GM19463 (cell line): ENCODE measurements around the gene SHCBP1.
"Not testable (repeated sequence)": the region's sequence is repeated elsewhere in the genome, so short reads cannot be mapped to it uniquely, and the experiment has no call there.

ENCODE experiments used
- ATAC-seq: cut with Tn5 transposase; IDR thresholded peaks from one replicate; pipeline ENCODE4 v1.9.1; 2021; ENCODE audit warnings: mild to moderate bottlenecking, moderate library complexity; ENCODE audit not compliant: unreplicated experiment

Gene SHCBP1, protein sequence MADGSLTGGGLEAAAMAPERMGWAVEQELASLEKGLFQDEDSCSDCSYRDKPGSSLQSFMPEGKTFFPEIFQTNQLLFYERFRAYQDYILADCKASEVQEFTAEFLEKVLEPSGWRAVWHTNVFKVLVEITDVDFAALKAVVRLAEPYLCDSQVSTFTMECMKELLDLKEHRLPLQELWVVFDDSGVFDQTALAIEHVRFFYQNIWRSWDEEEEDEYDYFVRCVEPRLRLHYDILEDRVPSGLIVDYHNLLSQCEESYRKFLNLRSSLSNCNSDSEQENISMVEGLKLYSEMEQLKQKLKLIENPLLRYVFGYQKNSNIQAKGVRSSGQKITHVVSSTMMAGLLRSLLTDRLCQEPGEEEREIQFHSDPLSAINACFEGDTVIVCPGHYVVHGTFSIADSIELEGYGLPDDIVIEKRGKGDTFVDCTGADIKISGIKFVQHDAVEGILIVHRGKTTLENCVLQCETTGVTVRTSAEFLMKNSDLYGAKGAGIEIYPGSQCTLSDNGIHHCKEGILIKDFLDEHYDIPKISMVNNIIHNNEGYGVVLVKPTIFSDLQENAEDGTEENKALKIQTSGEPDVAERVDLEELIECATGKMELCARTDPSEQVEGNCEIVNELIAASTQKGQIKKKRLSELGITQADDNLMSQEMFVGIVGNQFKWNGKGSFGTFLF

DNA sequence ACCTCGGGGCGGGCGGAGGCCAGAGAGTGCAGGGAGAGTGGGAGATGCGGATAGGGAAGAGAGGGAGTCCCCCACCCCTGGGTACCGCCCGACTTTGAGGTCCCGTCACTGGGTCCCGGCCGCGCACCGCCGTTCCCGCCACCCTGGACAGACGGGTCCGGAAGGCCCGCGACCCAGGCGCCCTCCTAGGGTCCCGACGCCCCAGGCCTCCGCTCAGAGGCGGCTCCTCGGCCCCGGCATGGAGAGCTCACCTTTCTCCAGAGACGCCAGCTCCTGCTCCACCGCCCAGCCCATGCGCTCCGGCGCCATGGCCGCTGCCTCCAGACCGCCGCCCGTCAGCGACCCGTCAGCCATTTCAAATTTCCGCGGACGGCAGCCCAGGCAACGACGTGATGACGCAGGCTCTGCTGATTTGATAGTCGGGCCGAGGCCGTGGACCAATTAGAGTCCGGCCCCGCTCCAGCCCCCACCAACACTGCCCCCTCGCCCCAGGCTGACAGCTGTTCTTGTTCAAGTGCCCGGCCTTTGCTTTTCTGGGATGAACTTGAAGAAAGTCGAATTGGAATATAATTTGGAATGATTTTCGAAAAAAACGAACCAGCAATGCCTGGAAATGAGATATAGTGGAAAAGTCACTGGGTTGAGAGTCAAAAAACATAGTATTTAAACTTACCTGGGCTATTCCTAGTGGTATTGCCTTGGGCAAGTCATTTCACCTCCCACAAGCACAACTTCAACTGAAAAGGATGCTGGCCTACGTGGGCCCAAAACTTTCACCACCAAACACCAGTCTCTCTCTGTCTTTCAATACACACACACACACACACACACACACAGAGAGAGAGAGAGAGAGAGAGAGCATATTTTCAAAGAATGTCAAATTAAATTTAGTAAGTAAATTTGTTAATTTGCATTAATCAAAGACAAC, at the start of gene SHCBP1:
SHCBP1 (minus strand) TSS at position 374 of the 928 bp plus-strand sequence; CDS start at position 354, 20 bp downstream.
- ATAC-seq: peak; percentile 97

DNA sequence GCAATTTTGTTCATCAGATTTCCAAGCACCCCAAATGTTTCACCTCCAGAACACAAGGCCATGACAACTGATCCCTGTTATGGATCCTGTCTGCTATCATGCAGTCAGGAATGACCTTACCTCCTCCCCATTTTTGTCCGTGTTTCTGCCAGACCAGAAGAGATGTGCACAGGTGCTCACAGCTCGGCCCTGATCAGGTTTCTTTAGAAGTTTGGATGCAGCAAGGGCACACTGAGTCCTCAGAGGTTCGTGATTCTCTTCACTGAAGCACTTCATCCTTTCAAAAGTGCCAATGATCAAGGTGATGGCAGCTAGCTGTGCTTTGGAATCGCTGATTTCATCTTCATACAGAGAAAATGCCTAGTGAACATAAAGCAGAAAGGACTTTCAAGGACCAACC, 40.9 kb upstream of the SHCBP1 start:
- ATAC-seq: no peak

DNA sequence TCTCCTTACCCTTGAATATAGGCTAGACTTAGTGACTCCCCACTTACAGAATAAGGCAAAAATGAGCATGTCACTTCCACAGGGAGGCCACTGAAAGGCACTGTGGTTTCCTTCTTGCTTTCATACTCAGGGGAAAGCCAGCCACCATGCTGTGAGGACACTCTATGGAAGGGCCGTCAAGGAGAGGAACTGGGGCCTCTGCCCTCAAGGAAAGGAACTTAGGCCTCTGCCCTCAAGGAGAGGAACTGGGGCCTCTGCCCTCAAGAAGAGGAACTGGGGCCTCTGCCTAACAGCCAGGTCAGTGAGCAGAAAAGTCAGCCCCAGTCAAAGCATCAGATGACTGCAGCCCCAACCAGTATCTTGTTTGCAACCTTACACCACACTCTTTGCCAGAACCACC, 37.7 kb upstream of the SHCBP1 start:
- peak; percentile 92 for ATAC-seq

DNA sequence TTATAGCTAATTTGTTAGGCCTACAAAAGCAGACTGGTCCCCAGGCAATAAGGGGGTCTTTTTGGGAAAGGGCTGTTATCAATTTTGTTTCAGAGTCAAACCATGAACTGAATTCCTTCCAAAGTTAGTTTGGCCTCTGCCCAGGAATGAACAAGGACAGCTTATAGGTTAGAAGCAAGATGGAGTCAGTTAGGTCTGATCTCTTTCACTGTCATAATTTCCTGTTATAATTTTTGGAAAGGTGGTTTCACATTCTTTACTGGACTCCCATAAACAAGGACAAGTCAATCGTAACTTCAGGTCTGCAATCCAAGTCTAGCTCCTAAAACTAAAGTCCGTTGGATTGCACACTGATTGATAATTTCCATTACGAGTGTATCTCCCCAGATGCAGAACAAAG, 30.1 kb upstream of the SHCBP1 start:
- ATAC-seq: no peak

DNA sequence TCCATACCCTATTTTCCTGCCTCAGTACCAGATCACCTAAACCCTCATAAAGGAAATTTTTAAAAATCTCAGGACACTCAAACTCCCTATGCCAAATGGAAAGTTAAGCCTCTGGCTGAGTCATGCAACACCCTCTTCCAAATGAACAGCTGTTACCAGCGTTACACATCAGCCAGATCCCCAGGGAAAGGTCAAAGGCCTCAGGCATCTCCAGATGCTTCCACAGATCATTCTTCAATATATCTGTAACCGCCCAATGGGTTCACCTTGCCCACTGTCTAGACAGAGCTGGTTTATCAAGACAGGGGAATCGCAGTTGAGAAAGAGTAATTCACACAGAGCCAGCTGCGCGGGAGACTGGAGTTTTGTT, 29.1 kb upstream of the SHCBP1 start:
- ATAC-seq: no peak

DNA sequence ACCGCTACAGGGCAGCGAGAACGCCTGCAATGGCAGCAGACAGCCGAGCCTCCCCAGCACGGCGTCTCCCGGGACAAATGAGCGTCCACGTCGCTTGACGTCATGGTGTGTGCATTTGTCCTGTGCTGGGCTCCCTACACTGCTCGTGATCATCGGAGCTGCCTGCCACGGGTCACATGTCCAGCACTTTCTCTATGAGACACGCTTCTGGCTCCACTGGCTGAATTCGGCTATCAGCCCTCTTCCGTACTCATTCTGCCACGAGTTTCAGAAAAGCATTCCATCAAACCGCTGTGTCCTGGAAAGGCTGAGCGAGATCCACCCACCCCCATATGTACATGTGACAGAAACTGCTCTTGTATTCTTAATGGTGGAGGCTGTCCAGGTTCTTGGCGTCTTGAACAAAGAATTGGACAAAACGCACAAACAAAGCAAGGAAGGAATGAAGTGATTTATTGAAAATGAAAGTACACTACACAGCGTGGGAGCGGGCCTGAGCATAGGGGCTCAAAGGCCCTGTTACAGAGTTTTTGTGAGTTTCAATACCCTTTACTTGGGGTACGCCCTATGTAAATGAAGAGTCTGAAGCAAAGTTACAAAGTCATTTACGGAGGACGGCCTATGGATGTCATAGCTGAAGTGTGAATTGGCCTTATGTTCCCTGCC, 28.5 kb upstream of the SHCBP1 start:
- no peak for ATAC-seq

DNA sequence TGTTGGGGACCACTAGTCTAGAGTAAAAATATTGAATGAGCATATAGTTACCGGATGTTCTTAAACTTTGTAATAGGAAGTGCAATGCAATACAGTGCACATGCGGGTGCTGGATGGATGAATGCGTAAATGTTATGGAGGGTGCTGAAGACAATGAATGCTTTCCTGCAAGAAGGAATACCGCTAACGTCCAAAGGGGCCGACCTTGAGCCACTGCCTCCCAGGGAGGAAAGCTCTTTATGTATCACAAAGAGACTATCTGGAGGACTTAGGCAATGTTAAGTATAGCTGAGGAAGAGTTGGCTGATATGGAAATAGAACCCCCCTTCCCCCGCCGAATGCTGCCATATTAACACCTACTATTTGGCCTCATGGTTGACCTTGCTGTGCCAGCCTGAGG, 27.5 kb upstream of the SHCBP1 start:
- no peak for ATAC-seq

DNA sequence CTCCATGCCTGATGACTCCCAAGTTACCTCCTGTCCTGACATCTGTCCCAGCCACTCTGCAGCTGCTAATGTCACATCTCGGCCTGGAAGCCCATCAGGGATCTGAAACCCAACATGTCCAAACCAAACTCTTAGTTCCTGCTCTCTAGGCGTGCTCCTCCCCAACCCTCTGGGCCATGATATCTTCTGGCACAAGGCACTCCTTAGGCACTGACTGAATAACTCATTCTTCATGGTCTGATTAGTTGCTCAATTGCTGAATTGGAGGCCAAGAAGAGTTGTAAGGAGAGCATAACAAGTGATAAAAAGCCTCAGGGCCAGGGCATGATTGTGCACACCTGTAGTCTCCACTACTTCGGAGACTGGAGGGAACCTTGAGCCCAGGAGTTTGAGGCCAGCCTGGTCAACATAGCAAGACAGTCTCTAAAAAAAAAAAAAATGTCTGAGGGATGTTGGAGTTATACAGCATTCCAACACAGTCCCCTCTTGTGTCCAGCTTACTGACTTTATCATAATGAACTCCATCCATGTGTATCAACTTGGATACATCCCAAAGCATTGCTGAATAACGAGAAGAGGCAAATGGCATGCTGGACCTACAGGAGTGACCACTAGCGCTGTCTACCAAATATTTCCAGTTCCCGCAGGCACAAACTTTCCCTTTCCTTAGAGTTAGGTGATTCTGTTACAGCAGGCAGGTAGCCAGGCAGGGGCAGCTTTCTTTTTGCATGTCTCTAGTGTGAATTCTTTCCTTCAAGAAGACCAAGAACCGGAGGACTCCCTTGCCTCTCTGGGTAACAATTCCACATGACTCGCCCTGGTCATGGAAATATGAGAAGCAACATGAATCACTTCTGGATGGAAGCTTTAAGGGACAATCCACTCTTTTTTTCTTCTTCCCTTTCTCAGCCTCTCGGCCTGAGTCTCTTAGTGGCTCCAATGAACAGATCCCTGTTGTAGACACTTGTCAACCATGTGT, 18.1 kb upstream of the SHCBP1 start:
- ATAC-seq: no peak

DNA sequence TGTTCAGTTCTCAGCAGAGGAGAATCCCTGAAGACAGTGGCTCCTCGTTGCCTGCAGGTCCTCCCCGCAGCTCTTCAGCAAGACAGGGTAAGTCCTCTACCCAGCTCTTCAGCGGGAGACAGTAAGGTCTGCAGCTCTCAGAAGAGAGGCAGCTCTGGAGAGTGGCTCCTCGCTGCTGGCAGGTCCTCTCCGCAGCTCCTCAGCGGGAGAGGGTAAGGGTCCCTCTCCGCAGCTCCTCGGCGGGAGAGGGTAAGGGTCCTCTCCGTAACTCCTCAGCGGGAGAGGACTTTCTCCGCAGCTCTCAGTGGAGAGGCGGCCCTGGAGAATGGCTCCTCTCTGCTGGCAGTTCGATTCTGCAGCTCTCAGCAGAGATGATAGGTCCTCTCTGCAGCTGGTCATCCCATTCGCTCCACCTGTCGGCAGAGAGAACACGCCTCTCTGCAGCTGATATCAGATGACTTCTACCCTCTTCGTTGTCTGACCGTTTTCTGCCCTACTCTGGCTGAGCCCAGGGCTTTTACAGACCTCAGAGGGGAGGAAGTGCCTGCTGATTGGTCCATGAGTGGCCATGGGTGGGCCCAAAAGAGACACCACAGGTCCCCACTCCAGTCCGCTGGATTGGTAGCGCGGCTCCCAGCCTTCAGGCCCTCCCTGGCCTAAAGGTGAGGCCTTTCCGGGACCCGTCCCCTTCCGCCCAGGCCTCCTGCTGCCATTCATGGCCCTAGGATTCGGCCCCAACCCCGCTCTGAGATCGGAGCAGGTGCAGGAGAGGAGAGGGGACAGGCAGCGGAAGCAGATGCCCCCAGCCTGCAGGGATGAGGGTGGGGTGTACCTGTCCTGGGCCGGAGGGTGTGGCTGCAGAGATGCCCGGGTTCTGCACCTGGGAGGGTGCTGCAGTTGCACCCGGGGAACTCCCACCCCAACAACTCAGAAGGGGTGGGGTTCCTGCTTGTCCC, 11.9 kb upstream of the SHCBP1 start:
- ATAC-seq: no peak

DNA sequence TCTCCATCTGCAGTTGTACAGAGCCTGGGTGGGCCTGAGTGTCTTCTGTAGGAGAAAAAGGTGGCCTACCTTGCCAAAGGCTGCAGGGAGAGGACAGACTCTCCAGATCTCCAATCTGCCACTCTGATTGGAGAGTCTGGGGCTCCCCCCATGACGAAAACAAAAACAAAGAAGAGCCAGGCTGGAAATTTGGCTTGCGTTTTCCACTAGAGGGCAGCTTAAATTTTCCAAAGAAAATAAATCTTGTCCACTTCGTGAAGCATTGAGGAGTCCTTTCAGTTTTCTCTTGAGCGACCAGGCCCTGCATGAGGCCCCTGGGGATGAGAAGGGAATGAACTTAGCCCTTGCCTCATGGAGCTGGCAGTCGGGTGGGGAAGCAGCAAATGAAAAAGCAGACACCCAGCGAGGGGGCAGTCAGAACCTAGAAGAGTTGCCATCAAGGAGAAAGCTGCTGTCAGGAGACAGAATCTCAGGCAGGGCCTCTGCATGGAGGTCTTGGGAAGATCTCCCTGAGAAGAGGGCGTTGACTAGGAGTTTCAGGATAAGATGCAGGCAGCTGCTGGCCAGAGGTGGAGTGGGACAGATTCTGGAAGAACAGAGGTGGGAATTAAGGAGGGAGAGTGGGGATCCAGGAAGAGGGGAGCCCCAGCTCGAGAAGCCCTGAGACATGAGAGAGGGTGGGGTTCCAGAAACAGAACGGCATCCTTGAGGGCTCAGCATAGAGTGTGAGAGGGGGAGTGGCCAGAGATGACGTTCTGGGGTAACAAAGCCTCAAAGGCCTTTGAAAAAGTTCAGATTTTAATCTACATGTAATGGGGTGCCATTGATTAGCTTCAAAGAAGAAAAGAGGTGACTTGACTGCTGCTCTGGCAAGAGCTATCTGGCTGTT, 8.4 kb upstream of the SHCBP1 start:
- no peak for ATAC-seq

DNA sequence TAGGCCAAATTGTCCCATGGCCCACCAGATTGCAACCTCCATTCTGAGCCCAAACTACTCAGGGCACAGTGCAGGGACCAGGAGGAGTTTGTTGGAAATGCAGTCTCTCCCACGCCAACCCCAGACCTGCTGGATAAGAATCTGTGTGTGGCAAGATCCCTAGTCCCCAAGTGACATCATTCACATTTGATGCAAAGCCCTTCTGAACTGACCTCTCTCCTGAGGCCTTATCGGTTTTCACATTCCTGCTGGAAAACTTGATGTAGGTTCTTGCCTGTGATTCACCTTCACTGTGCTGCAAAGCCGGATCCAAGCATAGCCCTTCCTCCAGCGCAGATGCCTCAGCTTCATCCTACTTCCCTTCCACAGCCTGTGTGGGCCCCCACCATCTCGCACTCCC, 6.6 kb upstream of the SHCBP1 start:
- ATAC-seq: no peak

DNA sequence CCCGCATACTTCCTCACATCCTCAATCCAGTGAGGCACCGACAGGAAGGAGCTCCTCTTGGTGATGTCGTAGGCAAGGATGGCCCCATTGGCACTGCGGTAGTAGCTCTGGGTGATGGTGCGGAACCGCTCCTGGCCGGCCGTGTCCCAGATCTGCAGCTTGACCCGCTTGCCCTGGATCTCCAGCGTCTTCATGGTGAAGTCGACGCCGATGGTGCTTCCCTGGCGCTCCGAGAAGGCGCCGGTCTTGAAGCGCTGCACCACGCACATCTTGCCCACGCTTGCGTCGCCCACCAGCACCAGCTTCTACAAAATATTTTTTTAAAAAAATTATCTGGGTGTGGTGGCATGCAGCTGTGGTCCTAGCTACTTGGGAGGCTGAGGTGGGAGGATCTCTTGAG, 5.5 kb upstream of the SHCBP1 start:
- not testable (repeated sequence) for ATAC-seq

DNA sequence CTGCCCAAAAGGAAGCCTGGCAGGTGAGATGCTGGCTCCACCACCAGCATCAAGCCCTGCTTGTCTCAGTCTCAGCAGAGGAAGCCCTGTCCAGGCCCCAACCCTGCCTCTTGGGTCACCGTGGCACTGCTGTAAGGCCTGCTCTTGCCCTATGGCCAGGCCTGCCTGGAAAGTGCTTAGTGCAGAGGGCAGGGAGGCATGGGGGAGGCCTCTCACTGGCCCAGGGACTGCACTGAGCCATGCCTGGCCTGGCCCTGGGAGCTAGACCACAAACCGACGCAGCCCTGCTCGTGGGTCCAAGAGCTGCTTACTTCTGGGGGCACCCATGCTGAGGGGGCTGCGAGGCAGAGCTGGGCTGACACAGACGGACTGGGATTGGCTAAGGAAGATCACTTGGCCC, 3.7 kb upstream of the SHCBP1 start:
- ATAC-seq: not testable (repeated sequence)

DNA sequence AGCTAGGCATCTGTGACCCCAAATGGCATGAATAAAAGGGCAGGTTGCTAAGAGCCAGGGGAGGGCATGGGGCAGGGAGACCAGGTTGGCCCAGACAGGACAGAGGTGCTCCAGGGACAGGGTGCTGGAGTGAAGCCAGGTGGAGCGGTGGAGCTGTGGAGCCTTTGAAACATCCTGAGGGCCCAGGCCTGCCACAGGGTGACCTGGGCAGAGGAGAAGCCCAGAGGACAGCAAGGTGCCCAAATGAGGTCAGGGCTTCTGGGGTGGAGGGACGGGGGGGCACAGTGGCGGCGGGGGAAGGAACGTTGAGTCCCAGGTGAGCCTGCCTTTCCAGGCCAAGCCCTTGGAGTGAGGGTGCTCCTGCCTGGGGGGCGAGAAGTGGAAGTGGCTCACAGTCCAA, 2.5 kb upstream of the SHCBP1 start:
- ATAC-seq: not testable (repeated sequence)

DNA sequence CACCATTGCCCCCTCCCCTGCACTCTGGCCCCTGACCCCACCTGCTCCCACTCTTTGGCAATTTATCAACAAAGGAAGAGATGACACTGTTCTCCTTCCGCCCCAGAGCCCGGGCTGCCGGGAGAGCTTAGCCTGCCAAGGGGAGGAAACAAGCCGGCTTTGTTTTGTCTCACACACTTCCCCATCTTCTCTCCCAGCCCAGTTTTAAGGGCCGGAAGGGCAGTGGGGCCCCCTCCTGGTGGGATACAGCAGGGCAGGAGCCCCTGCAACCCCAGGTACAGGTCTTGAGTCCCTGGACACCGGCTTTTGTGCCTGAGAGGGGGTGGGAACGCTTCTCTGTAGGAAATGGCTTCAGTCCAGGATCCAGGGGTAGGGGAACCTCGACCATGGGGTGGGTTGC, 2.1 kb upstream of the SHCBP1 start:
- ATAC-seq: not testable (repeated sequence)

DNA sequence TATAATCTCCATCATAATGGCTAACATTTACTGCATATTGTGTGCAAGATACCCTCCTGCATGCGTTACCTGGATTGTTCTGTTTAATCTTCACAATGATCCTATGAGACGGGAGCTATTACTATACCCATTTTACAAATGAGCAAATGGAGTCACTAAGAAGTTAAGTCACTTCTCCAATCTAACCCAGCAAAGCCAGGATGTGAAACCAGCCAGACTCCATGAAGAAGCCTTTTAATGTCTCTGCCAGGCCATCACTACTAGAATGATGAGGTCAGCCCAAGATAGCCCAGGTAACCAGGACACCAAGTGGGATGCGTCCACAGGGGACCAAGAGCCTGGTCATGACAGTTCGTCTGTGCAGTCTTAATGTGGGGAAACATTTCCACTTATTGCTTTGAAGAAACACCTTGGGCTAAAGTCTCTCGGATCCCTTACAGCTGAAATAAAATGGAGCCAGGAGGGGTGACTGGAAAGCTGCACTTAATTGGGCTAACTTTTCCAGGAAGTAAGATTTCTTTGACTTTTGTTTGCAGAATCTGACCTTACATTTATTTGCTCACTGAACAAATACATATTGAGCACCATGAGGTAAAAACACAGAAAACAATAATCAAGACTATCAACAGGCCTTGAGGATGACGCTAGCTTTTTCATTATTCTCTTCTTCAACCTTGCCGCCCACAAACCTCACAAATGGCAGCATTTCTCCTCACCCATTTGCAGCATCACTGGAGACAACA, 926 bp upstream of the SHCBP1 start:
- ATAC-seq: no peak
